GM13977 (cell line): Measurements from ENCODE around the gene SERPINA4.

Source experiments
- DNase-seq: peaks from one replicate; pipeline ENCODE4 v3.0.0; 2012; ENCODE audit warnings: low spot score
- CTCF ChIP-seq: IDR thresholded peaks from 2 replicates; pipeline ENCODE4 v1.5.1; 2012; ENCODE audit warnings: mild to moderate bottlenecking, control low read depth; ENCODE audit not compliant: insufficient read depth; ENCODE audit errors: extremely low read depth, missing control alignments
- in situ Hi-C: fragments of 300-500 bp; cut with MboI; formaldehyde crosslinking; loops from one replicate; pipeline ENCODE4 v1.12.0; 2022; ENCODE audit warnings: low sequenced_read_pairs, low pct_unique_long_range_greater_than_20kb, mixed read lengths, inconsistent platforms; ENCODE audit not compliant: unreplicated experiment

The SERPINA4 gene

GRCh38 chr14:94560751-94561655, at the start of gene SERPINA4:
SERPINA4 (plus strand) TSS chr14:94561442; CDS start chr14:94563483, 2,041 bp downstream.
- in situ Hi-C loops: no loop called here
- DNase-seq: no peak
- no peak for TF ChIP-seq CTCF

GRCh38 chr14:94514351-94514750, 46.9 kb upstream of the SERPINA4 start:
- no peak for DNase-seq
- in situ Hi-C loops: no loop called here
- no peak for TF ChIP-seq CTCF

DNA sequence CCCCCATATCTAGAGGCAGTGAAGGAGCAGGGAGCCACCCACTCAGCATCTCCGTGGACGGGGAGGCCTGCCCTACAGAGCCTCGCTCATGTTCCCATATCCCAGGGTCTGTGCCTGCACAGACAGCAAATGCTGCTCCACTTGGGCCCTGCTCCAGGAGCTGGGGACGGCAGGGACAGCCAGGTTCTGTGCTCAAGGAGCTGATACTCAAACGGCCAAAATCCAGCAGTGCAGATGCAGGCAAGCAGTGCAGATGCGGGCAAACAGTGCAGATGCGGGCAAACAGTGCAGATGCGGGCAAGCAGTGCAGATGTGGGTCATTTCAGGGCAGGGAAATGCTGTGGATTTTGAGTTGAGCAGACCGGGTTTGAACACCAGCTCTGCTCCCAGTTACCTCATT, 45.8 kb upstream of the SERPINA4 start:
- in situ Hi-C loops: no loop called here
- no peak for TF ChIP-seq CTCF
- no peak for DNase-seq

DNA sequence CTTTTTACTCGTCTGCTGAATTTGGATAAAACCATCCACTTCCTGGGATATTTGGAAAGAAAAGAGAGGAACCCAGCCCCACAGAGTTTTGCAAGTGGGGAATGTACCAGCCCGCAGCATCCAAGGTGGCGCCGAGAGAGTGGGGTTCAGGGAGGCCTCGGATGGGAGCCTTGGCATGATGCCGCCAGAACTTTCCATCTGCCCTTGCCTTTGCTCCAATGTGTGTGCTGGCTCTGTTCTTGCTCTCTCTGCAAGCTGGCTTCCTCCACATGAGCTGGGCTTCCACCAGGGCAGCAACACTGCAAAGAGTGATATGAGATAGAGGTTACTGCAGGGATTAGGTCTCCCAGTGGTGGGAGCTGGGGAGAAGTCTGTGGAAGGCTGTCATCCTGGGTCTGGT, 45.4 kb upstream of the SERPINA4 start:
- in situ Hi-C loops: no loop called here
- DNase-seq: no peak
- no peak for TF ChIP-seq CTCF

- no peak for TF ChIP-seq CTCF
- in situ Hi-C loops: no loop called here
- no peak for DNase-seq
Measured at GRCh38 chr14:94517248-94517640, 44.0 kb upstream of the SERPINA4 start.

- DNase-seq: no peak
- in situ Hi-C loops: no loop called here
- no peak for TF ChIP-seq CTCF
Measured at GRCh38 chr14:94517641-94518257, 43.5 kb upstream of the SERPINA4 start.
